NCI-H446 treated with DMSO at 0.1 percent for 48 hours (cell line): ENCODE data around the gene DEAF1.

Source experiments
- DNase-seq: peaks from one replicate; lab custom pipeline; 2025; lab: John Stamatoyannopoulos, UW

The DEAF1 gene

DNA sequence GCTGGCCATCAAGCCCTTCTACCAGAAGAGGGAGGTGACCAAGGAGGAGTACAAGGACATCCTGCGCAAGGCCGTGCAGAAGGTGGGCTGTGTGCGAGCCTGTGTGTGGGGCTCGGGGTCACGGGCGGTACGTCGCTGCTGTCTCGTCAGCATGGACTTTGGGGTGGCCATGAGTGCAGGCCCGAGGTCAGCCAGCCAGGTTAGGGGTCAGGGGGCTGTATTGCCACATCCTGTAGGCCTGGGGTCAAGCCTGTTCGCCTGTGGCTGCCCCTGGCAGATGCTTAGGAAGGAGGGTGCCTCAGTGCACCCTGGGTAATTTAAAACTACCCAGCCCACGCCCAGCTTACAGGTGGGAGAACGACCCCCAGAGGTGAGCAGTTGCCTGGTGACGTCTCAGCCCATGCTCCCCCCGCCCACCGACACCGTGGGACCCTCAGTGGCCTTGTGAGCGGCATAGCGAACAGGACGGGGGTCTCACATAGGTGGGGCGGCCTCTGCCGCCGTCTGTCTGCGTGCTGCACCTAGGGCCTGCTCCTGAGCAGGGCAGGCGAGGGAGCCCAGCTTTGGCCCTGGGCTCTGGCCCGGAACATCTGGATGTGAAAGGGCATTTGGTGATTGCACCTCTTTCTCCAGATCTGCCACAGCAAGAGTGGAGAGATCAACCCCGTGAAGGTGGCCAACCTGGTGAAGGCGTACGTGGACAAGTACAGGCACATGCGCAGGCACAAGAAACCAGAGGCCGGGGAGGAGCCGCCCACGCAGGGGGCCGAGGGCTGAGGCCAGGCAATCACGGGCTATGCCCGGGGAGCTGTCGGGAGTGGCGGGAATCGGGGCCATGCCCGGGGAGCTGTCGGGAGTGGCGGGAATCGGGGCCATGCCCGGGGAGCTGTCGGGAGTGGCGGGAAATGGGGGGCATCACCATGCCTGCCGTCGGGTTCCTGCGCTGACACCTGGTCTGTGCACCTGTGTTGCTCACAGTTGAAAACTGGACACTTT lies 83.7 kb downstream of the DEAF1 start:
- DNase-seq, result no peak

DNA sequence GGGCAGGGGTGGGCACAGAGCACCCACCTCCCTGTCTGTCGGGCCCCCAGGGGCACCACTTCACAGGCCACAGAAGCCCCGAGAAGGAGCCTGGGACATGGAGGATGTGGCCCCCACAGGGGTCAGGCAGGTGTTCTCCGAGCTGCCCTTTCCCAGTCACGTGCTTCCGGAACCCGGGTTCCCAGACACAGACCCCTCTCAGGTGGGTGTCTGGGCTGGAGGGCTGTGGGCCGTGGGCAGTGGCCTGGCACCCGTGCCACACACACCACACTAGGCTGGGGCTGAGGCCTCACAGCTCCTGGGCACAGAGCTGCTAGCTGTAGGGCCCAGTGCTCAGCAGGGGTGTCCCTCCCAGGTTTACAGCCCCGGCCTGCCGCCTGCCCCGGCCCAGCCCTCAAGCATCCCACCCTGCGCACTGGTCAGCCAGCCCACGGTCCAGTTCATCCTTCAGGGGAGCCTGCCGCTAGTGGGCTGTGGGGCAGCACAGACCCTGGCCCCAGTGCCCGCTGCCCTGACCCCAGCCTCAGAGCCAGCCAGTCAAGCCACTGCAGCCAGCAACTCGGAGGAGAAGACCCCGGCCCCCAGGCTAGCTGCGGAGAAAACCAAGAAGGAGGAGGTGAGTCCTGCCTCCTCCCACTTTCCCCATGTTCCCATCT lies 84.7 kb downstream of the DEAF1 start:
- DNase-seq, result no peak

DNA sequence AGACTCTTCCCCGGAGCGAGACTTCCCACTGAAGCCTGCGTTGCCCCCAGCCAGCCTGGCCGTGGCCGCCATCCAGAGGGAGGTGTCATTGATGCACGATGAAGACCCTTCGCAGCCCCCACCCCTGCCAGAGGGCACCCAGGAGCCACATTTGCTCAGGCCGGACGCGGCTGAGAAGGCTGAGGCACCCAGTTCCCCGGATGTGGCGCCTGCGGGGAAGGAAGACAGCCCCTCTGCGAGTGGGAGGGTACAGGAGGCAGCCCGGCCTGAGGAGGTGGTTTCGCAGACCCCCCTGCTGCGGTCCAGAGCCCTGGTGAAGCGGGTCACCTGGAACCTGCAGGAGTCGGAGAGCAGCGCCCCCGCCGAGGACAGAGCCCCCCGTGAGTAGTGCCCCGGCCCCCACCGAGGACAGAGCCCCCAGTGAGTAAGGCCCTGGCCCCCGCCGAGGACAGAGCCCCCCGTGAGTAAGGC lies 85.6 kb downstream of the DEAF1 start:
- DNase-seq, result no peak

DNA sequence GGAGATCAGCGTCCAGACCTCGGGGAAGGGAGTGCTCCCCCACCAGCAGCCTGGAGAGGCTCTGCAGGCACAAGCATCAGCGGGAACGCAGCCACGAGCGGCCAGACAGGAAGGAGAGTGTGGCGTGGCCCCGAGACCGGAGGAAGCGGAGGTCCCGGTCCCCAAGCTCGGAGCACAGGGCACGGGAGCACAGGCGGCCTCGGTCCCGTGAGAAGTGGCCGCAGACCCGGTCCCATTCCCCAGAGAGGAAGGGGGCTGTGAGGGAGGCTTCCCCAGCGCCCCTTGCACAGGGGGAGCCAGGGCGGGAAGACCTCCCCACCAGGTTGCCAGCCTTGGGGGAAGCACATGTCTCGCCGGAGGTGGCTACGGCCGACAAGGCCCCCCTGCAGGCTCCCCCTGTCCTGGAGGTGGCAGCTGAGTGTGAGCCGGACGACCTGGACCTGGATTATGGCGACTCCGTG lies 86.2 kb downstream of the DEAF1 start:
- DNase-seq, result no peak

DNA sequence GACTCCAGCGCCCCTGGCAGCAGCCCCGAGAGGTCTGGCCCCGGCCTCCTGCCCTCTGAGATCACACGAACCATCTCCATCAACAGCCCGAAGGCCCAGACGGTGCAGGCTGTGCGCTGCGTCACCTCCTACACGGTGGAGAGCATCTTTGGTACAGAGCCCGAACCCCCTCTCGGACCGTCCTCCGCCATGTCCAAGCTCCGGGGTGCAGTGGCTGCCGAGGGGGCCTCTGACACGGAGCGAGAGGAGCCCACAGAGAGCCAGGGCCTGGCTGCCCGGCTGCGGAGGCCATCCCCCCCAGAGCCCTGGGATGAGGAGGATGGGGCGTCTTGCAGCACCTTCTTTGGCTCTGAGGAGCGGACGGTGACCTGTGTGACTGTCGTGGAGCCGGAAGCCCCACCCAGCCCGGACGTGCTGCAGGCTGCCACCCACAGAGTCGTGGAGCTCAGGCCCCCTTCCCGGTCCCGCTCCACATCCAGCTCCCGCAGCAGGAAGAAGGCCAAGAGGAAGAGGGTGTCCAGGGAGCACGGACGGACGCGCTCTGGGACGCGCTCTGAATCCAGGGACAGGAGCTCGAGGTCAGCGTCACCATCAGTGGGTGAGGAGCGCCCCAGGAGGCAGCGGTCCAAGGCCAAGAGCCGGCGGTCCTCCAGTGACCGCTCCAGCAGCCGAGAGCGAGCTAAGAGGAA lies 86.9 kb downstream of the DEAF1 start:
- no peak for DNase-seq

DNA sequence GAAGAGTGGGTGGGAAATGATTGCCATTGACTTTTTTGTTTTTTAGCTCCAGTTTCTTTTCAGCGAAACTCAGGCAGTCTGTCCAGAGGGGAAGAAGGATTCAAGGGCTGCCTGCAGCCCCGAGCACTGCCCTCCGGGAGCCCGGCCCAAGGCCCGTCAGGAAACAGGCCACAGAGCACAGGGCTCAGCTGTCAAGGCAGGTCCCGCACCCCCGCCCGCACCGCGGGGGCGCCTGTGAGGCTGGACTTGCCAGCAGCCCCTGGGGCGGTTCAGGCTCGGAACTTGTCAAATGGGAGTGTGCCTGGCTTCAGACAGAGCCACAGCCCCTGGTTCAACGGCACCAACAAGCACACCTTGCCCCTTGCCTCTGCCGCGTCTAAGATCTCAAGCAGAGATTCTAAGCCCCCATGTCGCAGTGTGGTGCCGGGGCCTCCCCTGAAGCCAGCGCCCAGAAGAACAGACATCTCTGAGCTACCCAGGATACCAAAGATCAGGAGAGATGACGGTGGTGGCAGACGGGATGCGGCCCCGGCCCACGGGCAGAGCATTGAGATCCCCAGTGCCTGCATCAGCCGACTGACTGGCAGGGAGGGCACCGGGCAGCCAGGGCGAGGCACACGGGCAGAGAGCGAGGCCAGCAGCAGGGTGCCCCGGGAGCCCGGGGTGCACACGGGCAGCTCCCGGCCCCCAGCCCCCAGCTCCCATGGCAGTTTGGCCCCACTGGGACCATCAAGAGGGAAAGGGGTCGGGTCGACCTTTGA lies 87.8 kb downstream of the DEAF1 start:
- DNase-seq, result no peak

DNA sequence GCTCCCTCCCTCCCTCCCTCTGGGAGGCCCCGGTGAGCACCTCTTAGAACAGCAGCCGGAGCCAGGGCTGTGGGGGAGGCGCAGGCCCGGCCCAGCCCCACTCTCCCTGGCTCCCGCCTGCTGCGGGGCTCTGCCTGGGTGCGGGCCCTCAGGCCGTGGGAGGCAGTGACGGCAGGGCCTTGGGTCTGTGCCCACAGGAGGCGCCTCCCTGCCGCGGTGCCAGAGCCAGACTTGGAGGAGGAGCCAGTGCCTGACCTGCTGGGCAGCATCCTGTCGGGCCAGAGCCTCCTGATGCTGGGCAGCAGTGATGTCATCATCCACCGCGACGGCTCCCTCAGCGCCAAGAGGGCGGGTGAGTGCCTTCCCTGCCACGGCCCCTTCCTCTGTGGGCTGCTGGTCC lies 88.8 kb downstream of the DEAF1 start:
- no peak for DNase-seq

DNA sequence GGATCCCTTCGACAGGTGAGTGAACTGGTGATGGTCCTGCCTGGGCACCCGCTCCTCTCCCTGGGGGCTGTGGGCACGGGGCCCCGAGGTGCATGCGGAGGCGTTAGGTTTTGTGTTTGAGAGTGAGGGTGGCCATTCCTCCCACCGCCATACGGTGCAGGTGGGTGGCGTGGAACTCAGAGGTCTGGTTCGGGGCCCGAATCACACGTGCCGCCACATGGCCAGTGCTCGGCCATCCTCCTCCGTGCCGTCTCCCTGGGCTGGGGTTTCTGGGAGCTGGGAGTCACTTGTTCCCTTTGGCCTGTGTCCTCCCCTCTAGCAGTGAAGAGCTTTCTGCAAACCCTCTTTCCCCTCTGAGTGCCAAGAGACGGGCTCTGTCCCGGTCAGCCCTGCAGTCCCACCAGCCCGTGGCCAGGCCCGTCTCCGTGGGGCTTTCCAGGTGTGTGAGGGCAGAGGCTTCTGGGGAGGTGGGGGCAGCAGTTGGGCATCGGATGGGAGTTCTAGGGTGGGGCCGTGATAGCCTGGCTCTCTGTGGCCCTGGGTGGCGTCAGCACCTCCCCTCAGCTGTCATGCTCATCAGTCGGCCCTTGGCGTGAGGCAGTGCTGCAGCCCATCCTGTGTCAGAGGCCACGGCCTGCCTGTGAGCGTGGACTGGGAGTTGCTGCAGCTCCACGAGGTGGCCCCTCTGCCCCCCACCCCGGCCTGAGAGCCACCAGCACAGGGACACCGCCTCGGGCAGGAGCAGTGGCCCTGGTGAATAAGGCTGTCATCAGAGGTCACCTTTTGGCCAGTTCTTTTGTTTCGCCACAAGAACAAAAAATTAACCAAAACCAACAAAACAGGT lies 89.5 kb downstream of the DEAF1 start:
- DNase-seq, result no peak

DNA sequence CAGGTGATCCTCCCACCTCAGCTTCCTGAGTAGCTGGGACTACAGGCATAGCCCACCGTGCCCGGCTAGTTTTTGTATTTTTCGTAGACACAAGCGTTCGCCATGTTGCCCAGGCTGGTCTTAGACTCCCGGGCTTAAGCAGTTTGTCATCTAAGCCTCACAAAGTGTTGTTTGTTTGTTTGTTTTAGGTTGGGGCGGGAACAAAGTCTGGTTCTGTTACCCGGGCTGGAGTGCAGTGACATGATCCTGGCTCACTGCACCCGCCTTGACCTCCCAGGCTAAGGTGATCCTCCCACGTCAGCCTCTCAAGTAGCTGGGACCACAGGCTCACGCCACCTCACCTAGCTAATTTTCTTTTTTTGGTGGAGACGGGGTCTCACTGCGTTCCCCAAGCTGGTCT lies 91.9 kb downstream of the DEAF1 start:
- no peak for DNase-seq

DNA sequence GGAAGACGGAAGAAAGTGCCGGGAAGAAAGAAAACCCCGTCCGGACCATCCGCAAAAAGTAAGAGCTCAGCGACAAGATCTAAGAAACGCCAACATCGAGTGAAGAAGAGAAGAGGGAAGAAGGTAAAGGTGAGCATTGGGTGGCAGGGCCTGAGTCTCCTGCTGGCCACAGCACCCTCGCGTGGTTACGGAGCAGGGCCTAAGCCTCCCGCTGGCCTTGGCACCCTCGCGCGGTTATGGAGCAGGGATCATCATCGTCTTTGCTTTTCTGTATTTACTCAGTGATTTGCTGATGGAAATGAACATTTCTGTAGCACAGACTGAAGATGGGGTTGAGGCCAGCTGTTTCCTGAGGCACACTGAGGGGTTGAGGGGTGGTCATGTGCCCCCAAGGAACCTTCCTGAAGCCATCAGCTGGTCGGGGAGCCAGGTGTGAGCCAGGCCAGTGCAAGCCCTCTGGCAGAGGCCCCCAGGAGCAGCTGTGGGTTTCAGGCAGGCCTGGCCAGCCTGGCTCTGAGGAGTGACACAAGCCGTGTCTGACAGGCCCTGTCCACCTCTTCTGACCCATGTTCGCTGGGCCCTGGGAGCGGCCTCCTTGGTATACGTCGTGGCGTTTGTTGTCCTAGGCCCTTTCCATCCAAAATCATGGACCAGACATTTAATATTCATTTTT lies 93.3 kb downstream of the DEAF1 start:
- no peak for DNase-seq

DNA sequence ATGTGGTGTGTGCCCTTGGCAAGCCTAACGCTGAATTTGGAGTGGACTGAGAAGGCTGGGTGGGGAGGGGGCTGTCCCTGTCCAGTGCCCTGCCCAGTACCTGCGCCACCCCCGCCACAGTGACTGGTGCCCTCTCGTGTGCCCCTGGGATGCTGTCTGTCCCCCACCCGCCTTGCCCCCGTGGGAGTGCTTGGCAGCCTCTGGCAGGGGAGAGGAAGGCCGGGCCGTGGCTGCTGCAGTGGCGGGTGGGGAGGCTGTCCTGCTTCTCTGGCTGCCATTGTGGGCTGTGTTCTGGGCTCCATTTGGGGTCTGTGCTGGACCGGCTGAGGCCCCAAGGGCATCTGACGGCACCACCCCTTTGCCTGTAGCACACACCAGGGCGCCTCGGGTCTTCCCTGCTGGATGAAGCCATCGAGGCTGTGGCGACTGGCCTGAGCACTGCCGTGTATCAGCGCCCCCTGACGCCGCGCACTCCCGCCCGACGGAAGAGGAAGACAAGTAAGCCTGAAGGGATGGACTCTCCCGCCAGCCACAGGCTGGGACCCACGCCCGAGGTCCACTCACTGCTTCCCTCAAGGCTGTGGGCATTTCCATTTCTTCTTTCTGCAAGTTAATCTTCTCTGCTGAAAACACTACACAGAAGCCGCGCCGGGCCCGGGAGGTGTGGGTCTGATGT lies 96.9 kb downstream of the DEAF1 start:
- DNase-seq, result no peak

DNA sequence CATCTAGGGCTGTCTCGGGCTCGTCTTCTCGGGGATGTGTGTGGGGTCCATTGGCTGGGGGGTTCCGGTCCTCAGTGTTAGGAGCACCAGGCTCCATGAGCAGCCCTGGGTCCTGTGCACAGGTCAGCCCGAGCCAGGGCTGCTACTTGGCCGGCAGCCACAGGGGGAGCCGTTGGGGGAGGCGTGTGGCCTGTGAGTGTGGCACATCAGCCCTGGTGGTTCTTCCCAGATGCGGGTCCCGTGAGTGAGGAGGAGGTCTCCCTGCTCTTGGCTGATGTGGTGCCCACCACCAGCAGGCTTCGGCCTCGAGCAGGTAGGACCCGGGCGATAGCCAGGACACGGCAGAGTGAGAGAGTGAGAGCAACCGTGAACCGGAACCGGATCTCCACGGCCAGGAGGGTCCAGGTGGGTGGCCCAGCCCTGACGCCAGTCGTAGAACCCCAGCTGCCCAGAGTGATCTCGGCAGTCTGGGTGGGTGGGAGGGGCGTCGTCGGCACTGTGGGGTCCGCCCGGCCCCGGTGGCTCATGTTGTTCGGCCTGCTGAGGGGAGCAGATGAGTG lies 97.8 kb downstream of the DEAF1 start:
- no peak for DNase-seq

DNA sequence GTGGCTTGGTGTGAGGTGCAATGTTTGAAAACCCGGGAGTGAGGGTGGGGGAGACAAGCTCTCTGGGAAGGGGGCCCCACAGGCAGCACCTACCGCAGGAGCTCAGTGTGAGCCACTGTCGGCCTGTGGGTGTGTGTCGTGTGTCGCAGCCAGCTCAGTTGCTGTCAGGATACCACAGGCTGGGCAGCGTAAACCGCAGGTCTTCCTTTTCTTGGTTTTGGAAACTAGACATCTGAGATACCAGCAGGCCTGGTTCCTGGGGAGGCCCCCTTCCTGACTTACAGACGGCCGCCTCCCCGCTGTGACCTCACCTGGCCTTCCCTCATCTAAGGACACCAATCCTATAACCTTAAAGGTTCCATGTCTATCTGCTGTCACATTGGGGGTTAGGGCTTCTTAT lies 98.6 kb downstream of the DEAF1 start:
- no peak for DNase-seq

DNA sequence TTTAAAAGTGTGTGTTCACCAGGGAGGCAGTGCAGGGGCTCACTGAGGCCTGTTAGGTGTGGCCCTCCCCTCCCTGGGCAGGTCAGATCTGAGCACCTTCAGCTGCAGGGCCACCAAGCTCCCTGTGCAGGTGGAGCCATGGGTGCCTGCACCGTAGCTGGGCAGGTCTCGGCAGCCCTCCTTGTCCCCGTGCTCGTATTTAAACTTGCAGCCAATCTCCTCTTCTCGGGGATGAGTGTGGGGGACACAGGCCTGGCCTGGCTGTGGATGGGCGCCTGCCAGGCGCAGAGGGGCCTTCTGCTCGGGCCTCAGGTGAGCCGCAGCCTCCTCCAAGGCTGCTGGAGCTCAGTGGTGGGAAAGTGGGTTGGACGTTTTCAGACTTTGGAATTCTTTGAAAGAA lies 99.6 kb downstream of the DEAF1 start:
- DNase-seq, result no peak
